GM18519 (cell line): ENCODE measurements around the gene AKT2.

Experiments
- ATAC-seq: cut with Tn5 transposase; IDR thresholded peaks from one replicate; pipeline ENCODE4 v1.9.1; 2021; ENCODE audit warnings: mild to moderate bottlenecking, moderate library complexity; ENCODE audit not compliant: unreplicated experiment, low FRiP score

AKT2 gene

DNA sequence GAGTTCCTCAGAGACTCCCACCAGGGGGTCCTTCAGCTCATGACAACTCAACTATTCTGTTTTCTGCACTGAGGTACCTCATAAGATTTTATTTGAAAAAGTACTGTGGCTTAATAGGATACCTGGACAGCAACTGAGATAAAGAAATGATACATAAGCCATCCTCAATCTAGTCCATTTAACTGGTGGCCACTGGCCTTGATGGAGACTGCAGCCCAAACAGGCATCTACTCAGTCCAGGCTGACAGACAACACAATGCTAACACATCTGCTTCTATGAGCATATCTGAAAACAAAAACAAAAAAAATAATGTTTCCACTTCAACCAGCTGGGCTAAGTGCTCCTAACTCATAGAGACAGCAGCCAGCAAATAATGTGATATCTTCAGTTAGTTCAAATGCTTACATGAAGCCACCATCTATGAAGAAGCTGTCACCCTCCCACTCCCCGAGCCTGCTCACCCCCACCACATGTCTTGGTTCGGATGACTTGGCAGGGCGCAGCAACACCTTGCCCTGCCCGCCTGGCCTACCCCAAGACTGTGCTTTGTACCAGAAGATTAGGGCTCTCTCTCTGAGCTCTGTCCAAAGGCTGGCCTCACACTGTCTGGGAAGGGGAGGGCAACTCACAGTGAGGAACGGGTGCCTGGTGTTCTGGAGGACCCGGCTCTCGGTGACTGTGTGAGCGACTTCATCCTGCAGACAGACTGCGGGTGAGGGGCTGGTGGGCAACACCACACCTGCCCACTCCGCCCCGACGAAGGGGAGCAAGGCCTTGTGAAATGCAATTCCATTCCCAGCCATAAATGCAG lies 45.5 kb downstream of the AKT2 start:
- ATAC-seq = no peak

DNA sequence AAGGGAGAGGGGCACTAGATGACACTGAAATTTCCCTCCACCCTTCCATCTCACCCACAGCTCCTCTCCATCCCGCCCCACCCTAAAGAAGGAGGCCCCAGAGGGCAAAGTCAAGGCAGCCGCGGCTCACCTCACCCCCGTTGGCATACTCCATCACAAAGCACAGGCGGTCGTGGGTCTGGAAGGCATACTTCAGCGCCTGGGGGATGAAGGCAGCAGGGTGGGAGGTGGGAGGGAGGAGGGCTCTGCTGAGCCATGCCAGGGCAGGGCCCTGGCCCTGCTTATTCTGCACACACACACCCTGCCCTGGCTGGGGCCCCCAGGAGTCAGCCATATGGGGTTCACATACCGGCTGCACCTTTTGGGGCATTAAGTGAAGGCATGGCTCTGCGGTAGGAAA lies 46.4 kb downstream of the AKT2 start:
- ATAC-seq = no peak

- ATAC-seq = no peak
Observed at GRCh38 chr19:40237791-40238190, 47.4 kb downstream of the AKT2 start.

GRCh38 chr19:40236366-40236765 lies 48.8 kb downstream of the AKT2 start:
- ATAC-seq = no peak

GRCh38 chr19:40236026-40236355 lies 49.2 kb downstream of the AKT2 start:
- ATAC-seq = no peak

- no peak for ATAC-seq
Observed at GRCh38 chr19:40235238-40236025, 49.7 kb downstream of the AKT2 start.

GRCh38 chr19:40234429-40235237 lies 50.5 kb downstream of the AKT2 start:
- ATAC-seq = no peak

DNA sequence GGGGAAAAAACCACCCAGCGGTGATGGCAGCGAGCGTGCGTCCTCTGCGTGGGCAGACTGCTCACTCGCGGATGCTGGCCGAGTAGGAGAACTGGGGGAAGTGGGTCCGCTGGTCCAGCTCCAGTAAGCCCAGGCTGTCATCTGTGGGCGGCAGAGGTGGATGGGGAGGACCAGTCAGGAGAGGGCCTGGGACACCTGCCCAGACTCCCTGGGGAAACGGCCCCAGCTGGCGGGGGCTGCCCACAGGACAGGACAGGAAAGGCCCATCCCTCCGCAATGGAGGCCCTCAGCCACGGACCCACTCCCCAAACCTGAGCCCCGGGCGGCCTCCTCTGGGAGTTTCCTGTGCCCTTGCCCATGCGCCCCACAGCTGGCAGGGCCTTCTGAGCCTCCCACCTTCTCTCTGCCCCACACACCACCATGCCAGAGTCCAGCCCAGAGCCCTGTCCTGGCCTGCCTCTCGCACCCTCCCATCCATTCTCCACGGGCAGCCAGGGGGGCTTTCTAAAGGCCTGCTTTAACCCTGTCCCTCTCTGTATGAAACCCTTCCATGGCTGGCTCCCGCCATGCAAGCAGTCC lies 51.2 kb downstream of the AKT2 start:
- no peak for ATAC-seq

- ATAC-seq = no peak
Observed at GRCh38 chr19:40232949-40233810, 52.0 kb downstream of the AKT2 start.

DNA sequence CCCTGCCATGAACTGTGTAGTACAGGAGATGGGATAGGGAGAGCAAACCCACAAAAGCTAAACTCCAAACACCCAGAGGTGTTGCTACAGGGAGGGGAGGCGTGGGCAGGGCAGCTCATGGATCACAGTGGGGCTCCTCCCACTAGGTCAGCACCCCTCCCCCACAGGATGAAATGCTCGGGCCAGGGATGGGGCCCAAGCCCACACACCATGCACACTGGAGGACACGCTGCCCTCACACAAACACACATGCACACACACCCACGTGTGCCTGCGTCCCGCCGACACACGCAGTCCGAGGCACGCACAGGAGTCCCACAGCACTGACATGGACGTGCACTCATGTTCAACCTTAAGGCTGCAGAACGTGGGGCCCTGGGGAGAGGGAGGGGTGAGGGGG lies 52.7 kb downstream of the AKT2 start:
- ATAC-seq = no peak

GRCh38 chr19:40231544-40232424 lies 53.4 kb downstream of the AKT2 start:
- ATAC-seq = no peak

DNA sequence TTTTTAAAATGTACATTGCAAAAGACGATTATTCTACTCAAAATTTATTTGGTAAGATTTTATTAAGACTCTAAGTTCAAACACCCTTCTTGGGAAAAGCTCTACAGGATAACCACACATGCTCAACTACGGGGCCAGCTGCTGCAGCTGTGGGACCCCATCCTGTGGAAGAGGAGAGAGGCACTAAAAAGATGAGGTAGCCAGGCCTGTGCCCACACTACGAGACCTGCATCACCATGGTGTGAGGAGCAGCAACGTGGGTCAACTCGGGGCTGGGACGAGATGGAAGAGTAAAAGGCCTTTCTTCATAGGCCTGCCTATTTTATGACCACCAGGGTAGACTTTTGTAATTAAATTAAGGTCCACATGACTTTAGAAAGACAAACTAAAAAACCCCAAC lies 54.1 kb downstream of the AKT2 start:
- ATAC-seq = no peak

- ATAC-seq = no peak
Observed at GRCh38 chr19:40229926-40230417, 55.2 kb downstream of the AKT2 start.

DNA sequence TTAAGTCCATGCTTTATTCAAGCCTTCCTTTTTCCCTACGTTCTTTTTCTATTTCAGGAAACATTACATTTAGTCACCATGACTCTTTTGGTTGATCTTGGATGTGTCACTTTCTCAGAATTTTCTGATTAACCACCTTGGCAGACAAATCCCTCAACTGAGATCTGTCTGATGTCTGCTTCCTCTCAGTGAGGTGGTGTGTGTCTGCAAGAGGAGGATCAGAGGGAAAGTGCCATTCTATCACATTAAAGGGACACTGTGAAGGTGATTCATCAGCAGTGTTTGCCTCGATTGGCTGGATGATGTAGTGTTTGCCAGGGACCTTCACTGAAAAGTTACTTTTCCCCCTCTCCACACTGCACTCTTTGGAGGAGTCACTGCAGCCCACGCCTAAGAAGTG lies 55.7 kb downstream of the AKT2 start:
- ATAC-seq = no peak

GRCh38 chr19:40228863-40229262 lies 56.3 kb downstream of the AKT2 start:
- no peak for ATAC-seq

- no peak for ATAC-seq
Observed at GRCh38 chr19:40228346-40228745, 56.8 kb downstream of the AKT2 start.

DNA sequence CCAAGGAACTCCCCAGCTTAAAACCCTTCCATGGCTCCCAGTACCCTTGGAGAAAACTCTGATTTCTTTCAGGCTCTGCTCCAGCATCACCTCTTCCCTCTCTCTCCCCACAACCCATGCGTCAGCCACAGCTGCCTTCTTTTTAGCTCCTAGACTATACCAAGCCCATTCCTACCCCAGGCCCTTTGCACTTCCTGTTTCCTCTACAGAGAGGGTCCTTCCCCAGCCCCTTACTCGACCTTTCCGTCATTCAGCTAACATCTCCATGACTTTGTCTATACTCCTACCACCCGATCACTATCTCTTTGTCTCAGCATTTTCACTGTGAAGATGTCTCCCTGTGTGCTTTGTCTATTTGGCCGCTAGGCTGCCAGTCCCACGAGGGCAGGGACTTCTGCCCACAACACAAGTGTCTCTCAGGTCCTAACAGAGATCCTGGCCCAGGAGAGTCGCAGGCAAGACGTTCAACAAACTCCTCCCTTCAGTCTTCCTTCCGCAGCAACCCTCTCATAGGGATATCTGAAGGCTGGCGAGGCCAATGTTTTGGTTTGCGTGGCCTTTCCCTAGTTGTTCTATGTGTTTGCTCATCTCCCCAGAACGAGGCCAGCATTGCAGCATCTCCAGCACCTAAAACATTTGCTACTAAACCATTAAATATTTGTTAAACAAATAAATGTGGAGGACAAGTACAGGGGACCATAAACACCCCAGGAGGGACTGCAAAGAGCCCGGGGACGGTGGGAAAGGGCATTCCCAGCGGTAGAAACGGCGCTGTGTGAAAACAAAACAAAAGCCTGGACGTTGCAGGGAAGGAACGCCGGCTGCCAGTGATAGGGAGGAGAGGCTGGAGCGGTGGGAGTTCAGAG lies 59.5 kb downstream of the AKT2 start:
- ATAC-seq = no peak
